Measurements from ENCODE around the gene GAL3ST1.

DNA sequence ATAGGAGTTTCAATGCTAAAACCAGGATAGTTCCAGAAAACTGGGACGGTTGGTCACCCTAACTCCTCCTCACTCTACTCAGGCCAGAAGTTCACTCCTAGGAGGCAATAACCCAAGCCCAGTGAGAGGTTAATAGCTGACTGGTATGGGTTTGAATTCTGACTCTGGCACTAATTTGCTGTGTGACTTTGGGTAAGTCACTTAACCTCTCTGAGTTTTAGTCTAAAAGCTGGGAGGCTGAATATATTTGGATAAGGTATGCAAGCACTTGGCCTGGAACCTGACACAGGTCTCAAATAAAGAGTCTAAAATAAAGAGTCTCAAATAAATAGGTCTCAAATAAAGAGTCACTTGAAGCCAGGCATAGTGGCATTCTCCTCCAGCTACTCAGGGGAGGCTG, 21.7 kb downstream of the GAL3ST1 start:
- no peak for TF ChIP-seq POLR2AphosphoS5 (IDR thresholded peaks at IDR 0.05)
- TF ChIP-seq CTCF (IDR thresholded peaks at IDR 0.05): no peak

Measured in transverse colon (tissue), 4 donors.